HG03095 (cell line): Measurements from ENCODE around the gene PSMA5.
"Not testable (repeated sequence)": the region's sequence is repeated elsewhere in the genome, so short reads cannot be mapped to it uniquely, and the experiment has no call there.

Source experiments
- ATAC-seq: cut with Tn5 transposase; IDR thresholded peaks from one replicate; pipeline ENCODE4 v1.9.1; 2021; ENCODE audit warnings: moderate library complexity; ENCODE audit not compliant: unreplicated experiment

PSMA5 gene

GRCh38 chr1:109433322-109433721 lies 7.1 kb upstream of the PSMA5 start:
- no peak for ATAC-seq

GRCh38 chr1:109432336-109432735 lies 6.1 kb upstream of the PSMA5 start:
- ATAC-seq, result no peak

- ATAC-seq, result no peak
Observed at GRCh38 chr1:109427171-109427467, 871 bp upstream of the PSMA5 start.

- peak; percentile 34 for ATAC-seq
Observed at GRCh38 chr1:109425391-109426280, 612 bp downstream of the PSMA5 start.

- ATAC-seq, result no peak
Observed at GRCh38 chr1:109423498-109423897, 2.8 kb downstream of the PSMA5 start.

GRCh38 chr1:109412551-109412950 lies 13.7 kb downstream of the PSMA5 start:
- ATAC-seq, result no peak

- no peak for ATAC-seq
Observed at GRCh38 chr1:109404838-109405237, 21.4 kb downstream of the PSMA5 start.

GRCh38 chr1:109402025-109402424 lies 24.2 kb downstream of the PSMA5 start:
- no peak for ATAC-seq

- ATAC-seq, result no peak
Observed at GRCh38 chr1:109400035-109400655, 26.1 kb downstream of the PSMA5 start.

GRCh38 chr1:109399326-109399957 lies 26.8 kb downstream of the PSMA5 start:
- ATAC-seq, result no peak

- no peak for ATAC-seq
Observed at GRCh38 chr1:109398343-109399225, 27.7 kb downstream of the PSMA5 start.

- peak; percentile 87 for ATAC-seq
Observed at GRCh38 chr1:109397581-109398342, 28.5 kb downstream of the PSMA5 start, which contains the start of gene SORT1. TSS of gene SORT1 (minus strand) at chr1:109397918. CDS start at chr1:109397892, 26 bp downstream.

- no peak for ATAC-seq
Observed at GRCh38 chr1:109396871-109397580, 29.2 kb downstream of the PSMA5 start.

- no peak for ATAC-seq
Observed at GRCh38 chr1:109396513-109396839, 29.8 kb downstream of the PSMA5 start.

GRCh38 chr1:109395602-109396512 lies 30.4 kb downstream of the PSMA5 start:
- ATAC-seq, result no peak

GRCh38 chr1:109395282-109395599 lies 31.0 kb downstream of the PSMA5 start:
- not testable (repeated sequence) for ATAC-seq

GRCh38 chr1:109394591-109395281 lies 31.5 kb downstream of the PSMA5 start:
- no peak for ATAC-seq

GRCh38 chr1:109393617-109394233 lies 32.5 kb downstream of the PSMA5 start:
- no peak for ATAC-seq
